Transverse colon (tissue), 3 donors: ENCODE data around the gene SLC16A1.

ENCODE experiments used
- CTCF ChIP-seq, 5 experiments: fragments of 200-600 bp in 3 of 5; fragments of 450-650 bp in 2 of 5; sonication (generic) in 3 of 5; IDR thresholded peaks; 1 replicate in 2 of 5; 2 replicates in 3 of 5; pipeline ENCODE4 v1.5.1; 2016 to 2017; ENCODE audit warnings: antibody characterized with exemption in 5 of 5, inconsistent platforms in 3 of 5, mild to moderate bottlenecking in 2 of 5, moderate library complexity in 1 of 5
- POLR2A ChIP-seq: fragments of 450-650 bp; IDR thresholded peaks from one replicate; pipeline ENCODE4 v1.6.1; 2016; ENCODE audit warnings: antibody characterized with exemption, mild to moderate bottlenecking, moderate library complexity

DNA sequence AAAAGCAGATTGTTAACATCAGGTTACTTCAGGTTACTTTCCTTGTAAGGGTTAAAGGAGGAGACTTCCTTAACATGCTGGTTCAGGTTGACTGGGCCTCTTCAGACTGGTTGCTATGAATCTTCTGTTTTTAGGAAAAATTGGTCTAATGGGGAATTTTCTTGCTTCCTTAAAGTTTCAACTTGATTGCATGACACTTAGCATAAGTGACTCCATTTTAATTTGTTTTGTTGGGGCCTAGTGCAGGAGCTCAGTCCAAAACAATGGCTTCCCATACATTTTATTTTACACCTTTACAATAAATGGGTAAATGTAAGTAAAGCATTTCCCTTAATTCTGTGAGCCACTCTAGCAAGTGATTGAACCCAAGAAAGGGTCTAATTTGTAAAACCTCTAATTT lies 53.8 kb downstream of the SLC16A1 start:
- TF ChIP-seq CTCF (IDR thresholded peaks at IDR 0.05) = no peak
- TF ChIP-seq POLR2A = no peak
